ENCODE data around the gene RSBN1.

DNA sequence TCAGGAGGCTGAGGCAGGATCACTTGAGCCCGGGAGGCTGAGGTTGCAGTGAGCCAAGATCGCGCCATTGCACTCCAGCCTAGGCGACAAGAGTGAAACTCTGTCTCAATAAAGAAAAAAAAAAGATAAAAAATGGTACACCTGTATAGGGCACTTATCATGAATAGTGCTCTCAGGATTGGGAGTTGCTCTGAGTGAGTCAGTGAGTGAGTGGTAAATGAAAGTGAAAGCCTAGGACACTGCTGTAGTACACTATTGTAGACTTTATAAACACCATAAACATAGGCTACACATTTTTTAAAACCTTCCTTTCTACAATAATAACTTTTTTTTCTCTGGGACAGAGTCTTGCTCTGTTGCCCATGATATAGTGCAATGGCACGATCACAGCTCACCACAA lies 69.8 kb downstream of the RSBN1 start:
- TF ChIP-seq, protein P1, sequence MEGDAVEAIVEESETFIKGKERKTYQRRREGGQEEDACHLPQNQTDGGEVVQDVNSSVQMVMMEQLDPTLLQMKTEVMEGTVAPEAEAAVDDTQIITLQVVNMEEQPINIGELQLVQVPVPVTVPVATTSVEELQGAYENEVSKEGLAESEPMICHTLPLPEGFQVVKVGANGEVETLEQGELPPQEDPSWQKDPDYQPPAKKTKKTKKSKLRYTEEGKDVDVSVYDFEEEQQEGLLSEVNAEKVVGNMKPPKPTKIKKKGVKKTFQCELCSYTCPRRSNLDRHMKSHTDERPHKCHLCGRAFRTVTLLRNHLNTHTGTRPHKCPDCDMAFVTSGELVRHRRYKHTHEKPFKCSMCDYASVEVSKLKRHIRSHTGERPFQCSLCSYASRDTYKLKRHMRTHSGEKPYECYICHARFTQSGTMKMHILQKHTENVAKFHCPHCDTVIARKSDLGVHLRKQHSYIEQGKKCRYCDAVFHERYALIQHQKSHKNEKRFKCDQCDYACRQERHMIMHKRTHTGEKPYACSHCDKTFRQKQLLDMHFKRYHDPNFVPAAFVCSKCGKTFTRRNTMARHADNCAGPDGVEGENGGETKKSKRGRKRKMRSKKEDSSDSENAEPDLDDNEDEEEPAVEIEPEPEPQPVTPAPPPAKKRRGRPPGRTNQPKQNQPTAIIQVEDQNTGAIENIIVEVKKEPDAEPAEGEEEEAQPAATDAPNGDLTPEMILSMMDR (IDR thresholded peaks at IDR 0.05; ENCODE audit: low read length) = no peak
- TF ChIP-seq EZH2 (IDR thresholded peaks at IDR 0.05; ENCODE audit: borderline replicate concordance, low read length) = no peak
